Measurements from ENCODE around the gene COL1A2. TPM values are rescaled to one million over a fixed set of nuclear protein-coding genes. Genes with fewer than 3 reads are reported as not detected.

Gene COL1A2
- total RNA-seq, 1 experiment from 2014 or later: 3.0 TPM

GRCh38 chr7:94431176-94431575 is 36.5 kb downstream of the COL1A2 start:
- H3K4me2 ChIP-seq (ENCODE audit: low read length): no peak overlapping the region
- no peaks in the 10 kb centered on the region for H3K36me3 ChIP-seq (ENCODE audit: control insufficient read depth in 1 of 2, insufficient read depth in 2 of 2, low read length in 2 of 2)
- ChIA-PET POLR2A (no interaction called here), CTCF (no interaction called here), RAD21 (ENCODE audit: low non-redundant PET in 1 of 2, low total read pairs in 2 of 2, uncharacterized antibody in 2 of 2, unreplicated experiment in 2 of 2) (no interaction called here)
- TF ChIP-seq ZBTB33 (IDR thresholded peaks at IDR 0.05; ENCODE audit: extremely low read depth, insufficient replicate concordance, low read length): no peak
- TF ChIP-seq ATF3 (IDR thresholded peaks at IDR 0.05): no peak
- no peak for TF ChIP-seq POLR2AphosphoS5 (IDR thresholded peaks at IDR 0.05; ENCODE audit: low read depth, low read length)
- no peak for TF ChIP-seq EZH2phosphoT487 (IDR thresholded peaks at IDR 0.05; ENCODE audit: borderline replicate concordance)
- no peak for TF ChIP-seq JUND (IDR thresholded peaks at IDR 0.05)
- TF ChIP-seq RAD21 (IDR thresholded peaks at IDR 0.05; ENCODE audit: low read depth): no peak
- TF ChIP-seq ZNF274 (IDR thresholded peaks at IDR 0.05; ENCODE audit: low read depth, low read length): no peak
- H4K20me1 ChIP-seq (ENCODE audit: insufficient read depth): no peaks in the 10 kb centered on the region
- no peak overlapping the region for H3K9ac ChIP-seq (ENCODE audit: low read length)
- H3K27ac ChIP-seq (ENCODE audit: low read depth, low read length): no peak overlapping the region
- no peaks in the 10 kb centered on the region for H3K79me2 ChIP-seq (ENCODE audit: insufficient read depth, low read length)
- 0 out of 4 replicates have a peak, but pooled peaks cover 0 to under 1% of the 10 kb centered on the region in 2 experiments for H3K4me1 ChIP-seq (ENCODE audit: control insufficient read depth in 1 of 2, insufficient read depth in 2 of 2, low read length in 2 of 2)
- no peaks in the 10 kb centered on the region for H3K9me3 ChIP-seq (ENCODE audit: control insufficient read depth in 1 of 2, insufficient read depth in 1 of 2, low read depth in 1 of 2, low read length in 2 of 2)
- H2AFZ ChIP-seq (ENCODE audit: low read depth, low read length, poor library complexity, severe bottlenecking): no peak overlapping the region
- ATAC-seq (no peak), DNase-seq (ENCODE audit: low read depth, low spot score) (no peak)
- no peak overlapping the region for H3K4me3 ChIP-seq (replicated peaks in 1 of 2; ENCODE audit: low read depth in 1 of 2, low read length in 2 of 2)
- no peaks in the 10 kb centered on the region for H3K27me3 ChIP-seq (ENCODE audit: insufficient read depth, low read length)
- BruUV-seq (replicated peaks): no TSS peak
- no peaks in the 10 kb centered on the region; the same call in 1 of the 2 replicates for H3K9me2 ChIP-seq (ENCODE audit: insufficient read depth)
- intact Hi-C loops (cut with micrococcal nuclease): no loop called here

Measured in HCT116 (cell line).